ENCODE results near the gene CYTL1.

GRCh38 chr4:4986841-4987240, 32.4 kb downstream of the CYTL1 start:
- TF ChIP-seq CTCF (IDR thresholded peaks at IDR 0.05; ENCODE audit: insufficient read depth, low read length) (no peak), POLR2AphosphoS5 (IDR thresholded peaks at IDR 0.05; ENCODE audit: low read depth) (no peak), SPI1 (IDR thresholded peaks at IDR 0.05; ENCODE audit: borderline replicate concordance, low read depth) (no peak), GABPA (IDR thresholded peaks at IDR 0.05; ENCODE audit: low read depth) (no peak)
- TF ChIP-seq, protein P1, sequence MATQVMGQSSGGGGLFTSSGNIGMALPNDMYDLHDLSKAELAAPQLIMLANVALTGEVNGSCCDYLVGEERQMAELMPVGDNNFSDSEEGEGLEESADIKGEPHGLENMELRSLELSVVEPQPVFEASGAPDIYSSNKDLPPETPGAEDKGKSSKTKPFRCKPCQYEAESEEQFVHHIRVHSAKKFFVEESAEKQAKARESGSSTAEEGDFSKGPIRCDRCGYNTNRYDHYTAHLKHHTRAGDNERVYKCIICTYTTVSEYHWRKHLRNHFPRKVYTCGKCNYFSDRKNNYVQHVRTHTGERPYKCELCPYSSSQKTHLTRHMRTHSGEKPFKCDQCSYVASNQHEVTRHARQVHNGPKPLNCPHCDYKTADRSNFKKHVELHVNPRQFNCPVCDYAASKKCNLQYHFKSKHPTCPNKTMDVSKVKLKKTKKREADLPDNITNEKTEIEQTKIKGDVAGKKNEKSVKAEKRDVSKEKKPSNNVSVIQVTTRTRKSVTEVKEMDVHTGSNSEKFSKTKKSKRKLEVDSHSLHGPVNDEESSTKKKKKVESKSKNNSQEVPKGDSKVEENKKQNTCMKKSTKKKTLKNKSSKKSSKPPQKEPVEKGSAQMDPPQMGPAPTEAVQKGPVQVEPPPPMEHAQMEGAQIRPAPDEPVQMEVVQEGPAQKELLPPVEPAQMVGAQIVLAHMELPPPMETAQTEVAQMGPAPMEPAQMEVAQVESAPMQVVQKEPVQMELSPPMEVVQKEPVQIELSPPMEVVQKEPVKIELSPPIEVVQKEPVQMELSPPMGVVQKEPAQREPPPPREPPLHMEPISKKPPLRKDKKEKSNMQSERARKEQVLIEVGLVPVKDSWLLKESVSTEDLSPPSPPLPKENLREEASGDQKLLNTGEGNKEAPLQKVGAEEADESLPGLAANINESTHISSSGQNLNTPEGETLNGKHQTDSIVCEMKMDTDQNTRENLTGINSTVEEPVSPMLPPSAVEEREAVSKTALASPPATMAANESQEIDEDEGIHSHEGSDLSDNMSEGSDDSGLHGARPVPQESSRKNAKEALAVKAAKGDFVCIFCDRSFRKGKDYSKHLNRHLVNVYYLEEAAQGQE (IDR thresholded peaks at IDR 0.05; ENCODE audit: insufficient replicate concordance, low read depth) = no peak

Data from HL-60 (cell line).